GM18861 (cell line): ENCODE results near the gene NPLOC4.
"Not testable (repeated sequence)": the region's sequence is repeated elsewhere in the genome, so short reads cannot be mapped to it uniquely, and the experiment has no call there.

Experiments
- ATAC-seq: cut with Tn5 transposase; IDR thresholded peaks from one replicate; pipeline ENCODE4 v1.9.1; 2021; ENCODE audit not compliant: unreplicated experiment

Gene NPLOC4

DNA sequence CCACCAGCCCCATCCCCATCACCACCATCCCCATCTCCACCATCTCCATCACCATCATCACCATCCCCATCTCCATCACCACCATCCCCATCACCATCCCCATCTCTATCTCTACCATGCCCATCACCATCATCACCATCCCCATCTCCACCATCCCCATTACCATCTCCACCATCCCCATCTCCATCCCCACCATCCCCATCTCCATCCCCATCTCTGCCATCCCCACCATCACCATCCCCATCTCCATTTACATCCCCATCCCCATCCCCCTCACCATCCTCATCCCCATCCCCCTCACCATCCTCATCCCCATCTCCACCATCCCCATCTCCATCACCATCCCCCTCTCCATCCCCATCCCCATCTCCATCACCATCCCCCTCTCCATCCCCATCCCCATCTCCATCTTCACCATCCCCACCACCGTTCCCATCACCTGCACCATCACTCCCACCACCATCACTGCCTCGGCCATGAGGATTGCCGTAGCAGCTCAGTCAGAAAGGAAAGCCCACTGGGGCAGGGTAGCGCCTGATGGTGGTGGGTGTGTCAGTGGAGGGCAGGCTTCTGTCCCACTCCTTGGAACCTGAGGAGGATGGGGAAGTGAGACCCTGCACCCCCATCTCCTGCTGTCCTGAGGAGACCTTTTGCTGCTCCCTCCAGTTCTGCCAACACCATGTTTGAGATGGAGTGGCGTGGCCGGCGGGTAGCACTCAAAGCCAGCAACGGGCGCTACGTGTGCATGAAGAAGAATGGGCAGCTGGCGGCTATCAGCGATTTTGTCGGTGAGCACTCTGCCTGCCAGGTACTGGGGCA lies 101.2 kb downstream of the NPLOC4 start:
- no peak for ATAC-seq

DNA sequence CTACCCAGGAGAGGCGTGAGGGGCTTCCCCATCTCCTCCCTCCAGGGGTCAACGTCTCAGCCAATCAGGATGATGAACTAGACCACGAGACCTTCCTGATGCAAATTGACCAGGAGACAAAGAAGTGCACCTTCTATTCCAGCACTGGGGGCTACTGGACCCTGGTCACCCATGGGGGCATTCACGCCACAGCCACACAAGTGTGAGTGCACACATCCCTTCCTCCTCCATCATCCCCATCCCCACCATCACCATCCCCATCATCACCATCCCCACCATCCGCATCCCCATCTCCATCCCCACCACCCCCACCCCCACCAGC lies 101.9 kb downstream of the NPLOC4 start:
- ATAC-seq: no peak

DNA sequence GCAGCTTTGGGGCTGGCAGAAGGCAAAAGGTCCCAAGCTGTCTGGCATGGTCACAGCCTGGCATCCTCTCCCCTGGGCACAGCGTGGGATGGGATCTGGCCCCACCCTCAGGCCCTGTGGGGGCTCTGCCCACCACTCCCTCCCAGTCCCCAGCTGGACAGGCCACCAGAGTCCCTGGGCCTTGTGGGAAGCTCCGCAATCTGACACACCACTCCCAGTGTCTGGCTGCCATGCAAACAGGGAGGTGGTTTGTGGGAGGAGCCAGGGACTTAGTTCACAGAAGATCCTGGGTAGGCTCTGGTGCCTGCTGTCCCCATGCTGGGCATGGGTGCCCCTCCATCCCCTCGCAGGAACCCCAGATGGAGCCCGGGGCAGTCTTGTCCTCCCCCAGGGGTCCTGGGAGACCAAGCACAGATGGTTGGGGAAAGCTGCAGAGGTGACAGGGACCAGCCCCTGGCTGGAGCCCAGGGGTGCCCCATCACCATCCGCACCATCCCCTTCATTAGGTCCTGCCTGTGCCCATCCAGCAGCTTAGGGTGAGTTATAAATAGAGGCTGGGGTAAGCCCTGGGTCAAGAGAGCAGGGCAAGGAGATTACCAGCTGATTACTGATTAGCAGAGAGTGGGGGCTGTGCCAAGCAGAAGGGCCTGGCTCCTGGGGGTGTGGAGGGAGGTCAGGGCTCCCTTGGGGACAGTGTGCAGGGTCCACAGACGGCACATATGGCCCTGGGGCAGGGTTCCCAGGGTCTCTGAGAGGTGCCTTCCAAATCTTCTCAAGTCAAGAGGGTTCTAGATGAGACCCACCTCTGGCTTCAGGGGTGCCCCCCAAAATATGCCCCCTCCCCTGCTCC lies 102.5 kb downstream of the NPLOC4 start:
- ATAC-seq: no peak

DNA sequence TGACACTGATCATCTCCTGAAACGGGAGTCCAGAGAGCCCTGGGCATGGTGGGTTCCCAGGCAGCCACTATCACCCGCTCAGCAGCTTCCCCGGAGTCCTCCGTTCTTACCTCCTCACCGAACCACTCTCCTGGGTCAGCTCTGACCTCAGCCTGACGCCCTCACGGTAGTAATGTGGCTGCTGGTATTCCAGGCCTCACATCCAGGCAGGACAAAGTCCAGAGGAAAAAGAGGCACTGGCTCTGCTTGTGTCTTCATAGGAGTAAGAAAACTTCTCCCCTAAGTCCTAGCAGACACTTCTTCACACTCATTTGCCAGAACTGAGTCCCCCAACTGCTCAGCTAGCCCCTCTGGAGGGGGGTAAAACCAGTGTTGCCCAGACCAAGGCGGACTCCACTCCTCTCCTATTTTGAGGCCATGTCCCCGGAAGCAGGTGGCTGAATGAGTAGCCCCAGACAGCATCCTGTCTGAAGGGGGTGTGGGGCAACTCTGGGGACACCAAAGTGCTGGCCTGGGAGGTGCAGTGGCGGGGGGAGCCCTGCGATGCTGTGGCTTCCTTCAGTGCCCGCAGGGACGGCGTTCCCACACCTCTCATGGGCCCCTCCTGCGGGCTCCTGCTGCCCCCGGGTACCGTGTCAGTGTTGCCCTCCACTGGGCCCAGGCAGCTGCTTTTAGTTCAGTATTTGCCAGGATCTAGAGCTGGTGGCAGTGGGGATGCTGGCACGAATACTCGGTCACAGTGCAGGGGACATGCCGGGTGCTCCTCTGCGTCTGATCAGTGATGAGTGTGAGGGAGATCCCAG lies 103.4 kb downstream of the NPLOC4 start:
- no peak for ATAC-seq

DNA sequence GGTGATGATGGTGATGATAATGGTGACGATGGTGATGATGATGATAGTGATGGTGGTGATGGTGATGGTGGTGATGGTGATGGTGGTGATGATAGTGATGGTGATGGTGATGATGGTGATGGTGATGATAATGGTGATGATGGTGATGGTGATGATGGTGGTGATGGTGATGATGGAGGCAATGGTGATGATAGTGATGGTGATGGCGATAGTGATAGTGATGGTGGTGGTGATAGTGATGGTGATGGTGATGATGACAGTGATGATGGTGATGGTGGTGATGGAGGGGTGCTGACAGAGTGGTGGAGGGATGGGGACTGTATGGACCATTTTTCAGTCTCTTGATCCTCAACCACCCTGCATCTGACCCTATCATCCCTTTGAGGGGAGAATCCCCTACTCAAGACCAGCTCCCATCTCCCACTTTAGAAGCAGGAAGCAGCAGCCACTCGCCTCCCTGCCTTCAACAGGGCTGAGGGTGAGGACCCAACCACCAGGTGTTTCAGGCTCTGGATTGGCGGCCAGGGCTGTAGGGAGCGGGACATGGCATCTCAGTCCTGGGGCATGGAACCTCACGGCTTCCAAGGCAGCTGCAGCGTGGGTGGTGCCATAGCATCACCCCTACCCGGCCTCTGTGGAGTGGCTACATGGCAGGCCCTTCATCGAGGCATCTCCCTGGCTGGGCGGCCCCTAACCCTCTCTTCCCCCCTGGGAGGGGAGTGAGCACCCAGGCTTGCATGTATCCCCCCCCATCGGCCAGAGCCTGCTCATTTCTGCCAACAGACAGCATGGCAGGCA lies 104.2 kb downstream of the NPLOC4 start:
- ATAC-seq: no peak

DNA sequence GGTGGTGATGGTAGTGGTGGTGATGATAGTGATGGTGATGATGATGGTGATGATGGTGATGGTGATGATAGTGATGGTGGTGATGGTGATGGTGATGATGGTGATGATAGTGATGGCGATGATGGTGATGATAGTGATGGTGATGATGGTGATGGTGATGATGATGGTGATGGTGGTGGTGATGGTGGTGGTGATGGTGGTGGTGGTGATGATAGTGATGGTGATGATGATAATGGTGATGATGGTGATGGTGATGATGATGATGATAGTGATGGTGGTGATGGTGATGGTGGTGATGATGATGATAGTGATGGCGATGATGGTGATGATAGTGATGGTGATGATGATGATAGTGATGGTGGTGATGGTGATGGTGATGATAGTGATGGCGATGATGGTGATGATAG lies 104.9 kb downstream of the NPLOC4 start:
- ATAC-seq: not testable (repeated sequence)

DNA sequence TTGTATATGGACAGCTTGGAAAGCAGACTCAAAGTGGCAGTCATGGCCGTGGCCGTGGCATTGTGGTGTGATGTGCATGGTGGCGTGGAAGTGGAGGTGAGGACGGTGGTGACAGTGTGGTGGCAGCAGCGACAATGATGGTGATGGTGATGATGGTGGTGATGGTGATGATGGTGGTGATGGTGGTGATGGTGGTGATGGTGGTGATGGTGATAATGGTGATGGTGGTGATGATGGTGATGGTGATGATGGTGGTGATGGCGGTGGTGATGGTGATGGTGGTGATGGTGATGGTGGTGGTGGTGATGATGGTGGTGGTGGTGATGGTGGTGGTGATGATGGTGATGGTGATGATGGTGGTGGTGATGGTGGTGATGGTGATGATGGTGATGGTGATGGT lies 105.9 kb downstream of the NPLOC4 start:
- ATAC-seq: not testable (repeated sequence)

DNA sequence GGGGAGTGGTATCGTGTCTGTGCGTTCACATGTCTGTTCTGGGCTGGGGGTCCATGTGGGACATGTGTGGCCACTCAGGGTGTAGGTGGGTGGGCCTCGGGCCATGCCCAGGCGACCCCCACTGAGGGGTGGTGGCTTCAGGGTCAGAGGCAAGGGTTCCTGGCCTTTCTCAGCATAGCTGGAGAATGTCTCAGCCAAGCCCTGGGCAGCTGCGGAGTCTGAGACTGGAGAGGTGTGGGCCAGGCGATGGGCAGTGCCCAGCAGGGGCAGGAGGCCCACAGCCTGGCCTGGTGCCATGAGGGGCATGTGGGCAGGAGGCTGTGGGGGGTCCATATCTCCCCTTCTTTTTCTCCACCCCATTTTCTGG lies 107.5 kb downstream of the NPLOC4 start:
- no peak for ATAC-seq

DNA sequence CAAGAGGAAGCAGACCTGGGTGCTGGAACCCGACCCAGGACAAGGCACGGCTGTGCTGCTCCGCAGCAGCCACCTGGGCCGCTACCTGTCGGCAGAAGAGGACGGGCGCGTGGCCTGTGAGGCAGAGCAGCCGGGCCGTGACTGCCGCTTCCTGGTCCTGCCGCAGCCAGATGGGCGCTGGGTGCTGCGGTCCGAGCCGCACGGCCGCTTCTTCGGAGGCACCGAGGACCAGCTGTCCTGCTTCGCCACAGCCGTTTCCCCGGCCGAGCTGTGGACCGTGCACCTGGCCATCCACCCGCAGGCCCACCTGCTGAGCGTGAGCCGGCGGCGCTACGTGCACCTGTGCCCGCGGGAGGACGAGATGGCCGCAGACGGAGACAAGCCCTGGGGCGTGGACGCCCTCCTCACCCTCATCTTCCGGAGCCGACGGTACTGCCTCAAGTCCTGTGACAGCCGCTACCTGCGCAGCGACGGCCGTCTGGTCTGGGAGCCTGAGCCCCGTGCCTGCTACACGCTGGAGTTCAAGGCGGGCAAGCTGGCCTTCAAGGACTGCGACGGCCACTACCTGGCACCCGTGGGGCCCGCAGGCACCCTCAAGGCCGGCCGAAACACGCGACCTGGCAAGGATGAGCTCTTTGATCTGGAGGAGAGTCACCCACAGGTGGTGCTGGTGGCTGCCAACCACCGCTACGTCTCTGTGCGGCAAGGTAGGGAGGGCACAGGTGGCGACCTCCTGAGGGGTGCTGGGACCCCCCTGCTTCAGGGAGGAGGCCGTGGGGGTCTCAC lies 108.1 kb downstream of the NPLOC4 start:
- no peak for ATAC-seq

DNA sequence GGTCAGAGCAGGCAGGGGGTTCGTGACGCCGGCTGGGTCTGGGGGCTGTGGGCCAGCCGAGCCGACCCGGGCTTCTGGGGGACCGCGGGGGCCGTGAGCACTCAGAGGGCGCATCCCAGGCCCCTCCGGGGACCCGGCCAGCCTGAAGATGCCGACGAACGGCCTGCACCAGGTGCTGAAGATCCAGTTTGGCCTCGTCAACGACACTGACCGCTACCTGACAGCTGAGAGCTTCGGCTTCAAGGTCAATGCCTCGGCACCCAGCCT lies 108.6 kb downstream of the NPLOC4 start:
- ATAC-seq: no peak

DNA sequence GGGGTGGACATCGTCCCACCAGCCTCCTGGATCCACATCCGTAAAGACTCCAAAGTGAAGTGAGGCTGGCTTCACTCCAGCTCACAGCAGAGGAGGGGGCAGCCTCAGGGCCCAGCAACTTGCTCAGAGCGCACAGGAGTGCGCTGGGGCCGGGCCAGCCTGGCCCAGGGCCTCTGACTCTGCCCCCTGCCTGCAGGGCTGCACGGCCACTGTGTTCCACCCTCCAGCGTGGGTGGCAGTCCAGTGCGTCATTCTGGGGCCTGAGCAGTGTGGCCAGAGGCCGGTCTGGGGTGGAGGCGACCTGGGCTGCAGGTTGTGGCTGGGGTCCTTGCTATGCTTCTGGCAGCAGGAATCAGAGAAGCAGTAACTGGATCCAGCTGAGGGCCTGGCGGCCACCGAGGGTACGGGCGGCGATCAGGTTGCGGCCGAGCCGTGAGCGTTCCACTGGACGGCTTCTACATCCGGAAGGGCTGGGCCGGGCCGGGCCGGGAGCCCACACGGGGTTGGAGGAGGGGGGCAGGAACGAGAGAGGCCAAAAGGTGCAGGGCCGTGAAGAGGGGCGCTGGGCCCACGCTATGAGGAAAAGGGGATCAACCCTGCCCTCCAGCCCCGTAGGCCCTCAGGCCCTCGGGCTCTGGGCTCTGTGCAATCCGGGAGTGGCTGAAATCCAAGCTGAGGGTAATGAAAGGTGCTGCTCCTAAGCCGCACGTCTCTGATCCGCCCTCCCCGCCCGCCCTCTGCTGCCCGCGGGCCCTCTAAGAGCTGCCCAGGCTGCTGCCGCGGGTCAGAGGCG lies 109.1 kb downstream of the NPLOC4 start, which contains the start of gene FSCN2:
Gene FSCN2, plus strand, starts transcription at position 787 of the 793 bp plus-strand sequence. CDS start 155 bp downstream, outside the sequence.
- no peak for ATAC-seq

DNA sequence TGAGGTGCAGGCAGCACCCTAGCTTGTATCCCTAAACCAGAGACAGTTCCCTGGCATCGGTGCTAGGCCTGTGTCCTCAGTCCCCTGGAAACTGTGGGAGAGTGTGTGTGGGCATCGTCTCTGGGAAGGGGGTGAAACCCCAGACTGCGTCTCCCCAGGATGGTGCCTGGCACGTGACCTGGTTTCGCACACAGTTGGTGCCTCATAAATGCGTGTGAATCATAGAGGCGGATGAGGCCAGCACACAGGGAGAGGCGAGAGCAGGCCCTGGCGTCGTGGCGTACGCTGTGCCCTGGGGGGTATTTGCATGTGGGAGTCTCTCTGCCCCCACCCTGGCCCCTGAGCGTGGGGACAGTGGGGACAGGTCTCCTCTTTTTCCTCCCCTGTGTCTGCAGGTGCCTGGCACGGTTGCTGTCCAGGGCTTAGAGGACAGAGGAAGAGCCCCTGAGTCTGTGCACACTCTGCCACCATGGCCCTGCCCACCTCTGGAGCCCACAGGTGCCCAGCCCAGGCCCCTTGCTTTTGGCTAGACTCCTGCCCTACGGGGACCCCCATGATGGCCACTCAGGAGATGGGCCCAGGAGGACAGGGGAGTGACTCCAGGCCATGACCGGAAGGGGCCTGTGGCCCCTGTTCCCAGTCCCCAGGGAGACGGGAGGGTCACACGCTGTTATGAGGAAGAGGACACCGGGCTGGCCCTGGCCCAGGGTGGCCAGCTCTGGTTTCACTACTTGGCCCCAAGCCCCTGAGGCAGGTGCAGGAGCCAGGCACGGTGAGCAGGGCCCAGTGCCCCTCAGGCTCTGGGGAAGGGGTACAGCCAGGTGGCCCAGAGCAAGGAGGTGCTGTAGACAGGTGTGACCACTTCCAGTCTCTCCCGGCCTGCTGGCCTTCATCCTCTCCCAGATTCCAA lies 110.0 kb downstream of the NPLOC4 start:
- ATAC-seq: no peak

DNA sequence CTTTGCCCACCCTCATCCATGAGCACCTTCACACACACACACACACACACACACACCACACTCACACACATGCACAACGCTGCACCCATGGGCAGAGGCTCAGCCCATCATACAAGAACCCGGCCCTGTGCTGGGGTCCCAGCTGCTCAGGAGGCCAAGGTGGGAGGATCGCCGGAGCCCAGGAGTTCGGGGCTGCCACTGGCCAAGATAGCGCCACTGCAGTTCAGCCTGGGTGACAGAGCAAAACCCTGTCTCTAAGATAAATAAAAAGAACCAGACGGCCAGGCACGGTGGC lies 112.1 kb downstream of the NPLOC4 start:
- no peak for ATAC-seq

DNA sequence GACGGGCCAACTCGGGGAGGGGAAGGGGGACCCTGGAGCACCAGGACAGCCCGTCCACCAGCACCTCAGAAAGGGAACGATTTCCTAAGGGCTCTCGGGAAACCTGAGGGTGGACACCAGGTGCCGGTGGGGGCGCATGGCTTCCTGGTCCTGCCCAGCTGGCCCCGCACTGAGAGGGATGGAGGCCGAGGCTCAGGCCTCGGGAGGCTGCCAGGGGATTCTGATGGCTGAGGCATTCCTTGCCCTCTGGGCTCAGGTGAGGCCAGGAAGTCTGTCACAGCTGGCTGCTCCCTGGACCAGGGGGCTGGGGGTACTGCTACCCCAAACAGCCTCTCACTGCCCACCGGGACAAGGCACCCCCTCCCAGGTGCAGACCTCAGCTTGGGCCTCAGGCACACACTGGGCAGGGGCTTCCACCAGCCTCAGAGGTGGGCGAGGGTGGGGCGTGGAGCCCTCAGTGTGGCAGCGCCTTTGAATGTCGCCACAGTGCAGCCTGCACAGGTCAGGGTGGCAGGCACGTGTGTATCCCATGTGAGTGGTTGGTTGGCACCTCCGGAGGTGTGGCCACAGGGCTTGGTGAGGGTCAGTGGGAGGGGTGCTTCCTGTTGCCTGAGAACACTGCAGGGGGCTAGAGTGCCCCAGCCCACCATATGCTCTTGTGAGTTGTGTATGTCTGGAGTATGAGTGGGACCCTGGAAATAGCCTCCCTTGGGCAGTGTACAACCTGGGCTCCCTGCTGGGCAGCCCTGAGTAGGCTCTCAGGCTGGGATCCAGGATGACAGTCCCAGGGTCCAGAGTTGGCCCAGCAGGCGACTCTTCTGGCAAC lies 112.7 kb downstream of the NPLOC4 start:
- ATAC-seq: no peak

DNA sequence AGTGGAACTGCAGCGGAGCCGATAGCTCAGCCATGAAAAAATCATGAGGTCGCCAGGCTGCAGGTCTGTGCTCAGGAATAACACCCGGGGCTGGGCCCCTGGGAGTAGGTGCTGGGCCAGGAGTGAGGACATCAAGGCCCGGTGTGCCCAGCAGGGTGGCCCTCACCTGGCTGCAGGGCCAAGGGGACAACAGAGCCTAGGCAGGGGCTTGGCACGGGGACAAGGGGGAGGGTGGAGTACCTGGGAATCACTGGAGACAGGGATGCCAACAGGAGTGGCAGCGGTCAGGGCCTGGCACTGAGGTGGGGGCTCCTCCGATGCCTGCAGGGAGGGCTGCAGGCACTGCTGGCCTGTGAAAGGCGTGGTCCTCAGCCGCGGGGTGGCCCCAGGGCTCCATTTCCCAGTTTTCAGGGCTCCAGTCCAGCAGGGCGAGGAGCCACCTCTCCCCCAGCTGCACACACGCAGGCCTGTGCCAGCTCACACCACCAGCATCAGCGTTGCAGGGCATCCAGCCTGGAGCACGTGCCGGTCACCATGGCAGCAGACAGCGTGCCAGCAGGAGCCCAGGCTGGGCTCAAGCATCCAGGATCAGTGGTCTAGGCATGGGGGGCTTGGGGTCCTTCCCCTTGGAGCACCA lies 113.4 kb downstream of the NPLOC4 start:
- no peak for ATAC-seq

DNA sequence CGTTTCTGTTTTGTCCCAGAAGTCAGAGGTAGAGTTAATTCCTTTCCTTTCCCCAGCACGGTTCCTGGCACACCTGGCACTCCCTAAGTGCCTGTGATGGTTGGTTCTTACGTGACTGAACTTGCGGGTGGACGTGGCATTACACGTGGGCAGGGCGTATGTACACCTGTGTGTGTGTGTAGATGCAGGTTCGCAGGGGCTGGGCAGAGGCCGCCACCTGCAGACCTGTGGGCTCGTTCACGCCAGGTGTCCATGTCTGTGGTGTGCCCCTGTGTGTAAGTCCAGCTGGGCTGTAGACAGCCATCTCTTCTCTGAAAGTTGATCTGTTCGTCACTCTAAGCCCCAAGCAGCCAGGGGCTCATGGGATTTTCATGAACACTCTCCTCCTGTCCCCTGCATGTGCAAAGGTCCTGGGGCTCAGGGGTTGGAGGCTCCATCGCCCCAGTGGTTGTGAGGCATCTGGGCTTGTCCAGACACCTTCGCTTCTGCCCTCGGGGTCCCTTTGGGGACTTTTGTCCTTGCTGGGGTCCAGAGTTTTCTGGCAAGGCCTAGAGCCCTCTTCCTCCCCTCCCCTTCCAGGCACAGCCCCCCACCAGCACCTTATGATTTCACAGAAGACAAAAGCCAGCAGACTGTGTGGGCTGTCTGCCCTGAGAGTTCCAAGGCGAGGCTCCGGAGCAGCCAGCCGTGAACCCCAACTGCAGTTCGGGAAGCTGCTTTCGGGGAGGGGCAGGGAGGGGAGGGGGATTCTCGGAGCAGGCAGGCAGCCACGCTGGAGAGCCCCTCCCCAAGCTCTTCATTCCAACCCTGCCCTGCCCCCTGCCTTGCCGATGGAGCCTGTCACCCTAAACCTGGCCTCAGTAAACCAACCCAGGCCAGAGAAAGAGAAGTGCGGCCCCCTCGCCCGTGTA lies 114.2 kb downstream of the NPLOC4 start:
- ATAC-seq: no peak
